GM23338 (cell line): Measurements from ENCODE around the gene RHOH. TPM values are rescaled to one million over a fixed set of nuclear protein-coding genes. Genes with fewer than 3 reads are reported as not detected.

Experiments used
- ATAC-seq: fragments of 200-7000 bp; cut with Tn5 transposase; 3 replicates; pipeline ENCODE4 v1.9.1; 2020
- DNase-seq: peaks from one replicate; pipeline ENCODE4 v3.0.0-alpha.2; 2015; ENCODE audit warnings: low spot score
- H2AFZ ChIP-seq: fragments of 200-600 bp; sonication (generic); 2 replicates; pipeline ENCODE4 v1.8.0; 2016; ENCODE audit warnings: antibody characterized with exemption, mild to moderate bottlenecking, moderate library complexity
- H3F3A ChIP-seq: fragments of 200-600 bp; sonication (generic); replicated peaks from 2 replicates; pipeline ENCODE4 v1.8.0; 2017; ENCODE audit warnings: antibody characterized with exemption, mixed run types, low read depth
- H3K27ac ChIP-seq: fragments of 200-600 bp; sonication (generic); 2 replicates; pipeline ENCODE4 v1.6.1; 2016; ENCODE audit warnings: low read depth
- H3K27me3 ChIP-seq: fragments of 200-600 bp; sonication (generic); 2 replicates; pipeline ENCODE4 v1.8.0; 2016; ENCODE audit warnings: mild to moderate bottlenecking, mixed run types, moderate library complexity; ENCODE audit not compliant: insufficient read depth
- H3K36me3 ChIP-seq: fragments of 200-600 bp; sonication (generic); 2 replicates; pipeline ENCODE4 v1.8.0; 2016; ENCODE audit warnings: mild to moderate bottlenecking; ENCODE audit not compliant: insufficient read depth
- H3K4me1 ChIP-seq: fragments of 200-600 bp; sonication (generic); 2 replicates; pipeline ENCODE4 v1.8.0; 2016; ENCODE audit warnings: mild to moderate bottlenecking, moderate library complexity; ENCODE audit not compliant: insufficient read depth
- H3K4me2 ChIP-seq: fragments of 200-600 bp; sonication (generic); 2 replicates; pipeline ENCODE4 v1.7.1; 2017; ENCODE audit warnings: mixed run types
- H3K4me3 ChIP-seq: fragments of 200-600 bp; sonication (generic); 2 replicates; pipeline ENCODE4 v1.6.1; 2016; ENCODE audit warnings: mixed run types
- H3K79me2 ChIP-seq: fragments of 200-600 bp; sonication (generic); replicated peaks from 2 replicates; pipeline ENCODE4 v1.8.0; 2017; ENCODE audit warnings: mild to moderate bottlenecking; ENCODE audit not compliant: insufficient read depth
- H3K9me2 ChIP-seq: fragments of 200-600 bp; sonication (generic); 2 replicates; pipeline ENCODE4 v1.8.0; 2017; ENCODE audit not compliant: insufficient read depth
- H4K20me1 ChIP-seq: fragments of 200-600 bp; sonication (generic); replicated peaks from 2 replicates; pipeline ENCODE4 v1.8.0; 2017; ENCODE audit warnings: mild to moderate bottlenecking; ENCODE audit not compliant: insufficient read depth
- H3K27ac Mint-ChIP-seq: 2 replicates; pipeline ENCODE4 v1.8.0; 2020; ENCODE audit warnings: inconsistent platforms, mild to moderate bottlenecking, moderate library complexity, mixed read lengths
- H3K27me3 Mint-ChIP-seq: 3 replicates; pipeline ENCODE4 v1.8.0; 2022; ENCODE audit warnings: low read depth, mild to moderate bottlenecking, moderate library complexity, mixed read lengths, inconsistent platforms; ENCODE audit not compliant: insufficient read depth, poor library complexity
- H3K36me3 Mint-ChIP-seq: 3 replicates; pipeline ENCODE4 v1.8.0; 2021; ENCODE audit warnings: low read depth, mild to moderate bottlenecking, inconsistent platforms, moderate library complexity, mixed read lengths
- H3K4me1 Mint-ChIP-seq: 3 replicates; pipeline ENCODE4 v1.8.0; 2020; ENCODE audit warnings: mild to moderate bottlenecking, inconsistent platforms, mixed read lengths
- H3K4me3 Mint-ChIP-seq: 3 replicates; pipeline ENCODE4 v1.8.0; 2021; ENCODE audit warnings: moderate library complexity, mild to moderate bottlenecking, inconsistent platforms, mixed read lengths
- H3K9me3 Mint-ChIP-seq: 3 replicates; pipeline ENCODE4 v1.8.0; 2020; ENCODE audit warnings: moderate library complexity, mild to moderate bottlenecking, inconsistent platforms, mixed read lengths
- CREB1 ChIP-seq: fragments of 250-450 bp; sonication (Bioruptor Pico); IDR thresholded peaks from 2 replicates; pipeline ENCODE4 v1.5.0; 2020; ENCODE audit warnings: low read depth, mild to moderate bottlenecking, moderate library complexity
- EZH2phosphoT487 ChIP-seq: fragments of 200-600 bp; sonication (generic); IDR thresholded peaks from one replicate; pipeline ENCODE4 v1.8.1; 2018; ENCODE audit warnings: antibody characterized with exemption; ENCODE audit not compliant: unreplicated experiment
- JUNB ChIP-seq: IDR thresholded peaks from one replicate; pipeline ENCODE4 v1.6.1; 2016; ENCODE audit warnings: antibody characterized with exemption; ENCODE audit not compliant: unreplicated experiment
- NANOG ChIP-seq: IDR thresholded peaks from 2 replicates; pipeline ENCODE4 v1.6.1; 2016; ENCODE audit warnings: antibody characterized with exemption, borderline replicate concordance
- POLR2AphosphoS5 ChIP-seq: IDR thresholded peaks from 2 replicates; pipeline ENCODE4 v1.6.1; 2016; ENCODE audit warnings: antibody characterized with exemption, low read depth
- STAT1 ChIP-seq: IDR thresholded peaks from one replicate; pipeline ENCODE4 v1.6.1; 2016; ENCODE audit warnings: antibody characterized with exemption; ENCODE audit not compliant: unreplicated experiment
- ZNF114 ChIP-seq: fragments of 250-450 bp; sonication (Bioruptor Pico); IDR thresholded peaks from 2 replicates; pipeline ENCODE4 v1.5.0; 2020; ENCODE audit warnings: mild to moderate bottlenecking, moderate library complexity
- ZNF331 ChIP-seq: fragments of 250-450 bp; sonication (Bioruptor Pico); IDR thresholded peaks from 2 replicates; pipeline ENCODE4 v1.5.0; 2020; ENCODE audit warnings: low read depth, mild to moderate bottlenecking, moderate library complexity
- polyA plus RNA-seq: library from polyadenylated mRNA; unstranded; fragments of >200 nt; fragmentation: Nextera tagmentation; extraction: Ambion mirVana; gene quantifications from 2 replicates; pipeline ENCODE4 v1.2.1, GENCODE V29; 2016
- total RNA-seq: library from RNA; depleted of rRNA; stranded (reverse); fragments of >200 nt; shearing (Covaris generic); gene quantifications from 2 replicates; pipeline ENCODE4 v1.2.3, GENCODE V29; 2014
- TF ChIP-seq, protein P1 (sequence below): IDR thresholded peaks from 2 replicates; pipeline ENCODE4 v1.6.1; 2016; ENCODE audit warnings: antibody characterized with exemption
- TF ChIP-seq, protein P2 (sequence below): fragments of 250-450 bp; sonication (Bioruptor Pico); IDR thresholded peaks from 2 replicates; pipeline ENCODE4 v1.5.0; 2020; ENCODE audit warnings: mild to moderate bottlenecking, moderate library complexity
- TF ChIP-seq, protein P3 (sequence below), 2 experiments: fragments of 200-600 bp in 1 of 2; sonication (generic) in 1 of 2; conservative IDR thresholded peaks; 2 replicates each; pipeline versions ENCODE4 v1.5.1 to v1.6.1; 2016 to 2017; ENCODE audit warnings: antibody characterized with exemption in 2 of 2, low read depth in 2 of 2, mild to moderate bottlenecking in 2 of 2, moderate library complexity in 1 of 2

The RHOH gene
- total and polyA plus RNA-seq, 2 experiments from 2014 or later = 2.2 to 3.7 TPM

DNA sequence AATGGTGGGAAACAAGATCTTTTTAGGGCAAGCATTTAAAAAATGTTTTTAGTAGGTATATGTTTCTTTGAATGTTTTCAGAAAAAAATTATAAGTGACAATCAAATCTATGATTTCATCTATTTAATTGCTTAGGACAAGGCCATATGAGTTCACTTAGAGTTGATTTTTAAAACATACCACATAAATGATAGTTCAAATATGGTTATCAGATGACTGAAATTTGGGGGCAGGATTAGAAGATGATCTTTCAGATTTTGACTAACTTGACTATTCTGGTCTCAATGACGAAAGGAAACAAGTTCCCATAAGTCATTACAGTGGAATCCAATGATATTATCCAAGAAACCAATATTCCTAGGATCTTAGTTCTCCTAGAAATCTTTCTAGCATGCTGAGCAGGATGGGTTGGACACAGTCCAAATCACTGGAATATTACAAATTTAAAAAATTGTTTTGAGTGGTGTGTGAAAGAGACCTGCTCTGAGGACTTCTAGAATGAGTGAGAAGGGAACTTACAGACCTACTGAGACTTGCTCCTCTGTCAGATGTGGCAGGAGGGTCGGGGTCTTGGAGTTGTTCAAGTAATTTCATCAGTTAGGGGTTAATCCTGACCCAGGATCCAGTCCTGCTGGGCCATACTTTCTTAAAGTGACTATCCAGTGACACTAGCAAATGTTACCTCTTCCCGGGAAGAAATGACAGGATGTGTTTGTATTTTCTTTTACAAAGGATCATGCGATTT lies 20.0 kb downstream of the RHOH start:
- peaks cover 3% of the 10 kb centered on the region; the same call in 2 of the 3 replicates for H3K36me3 Mint-ChIP-seq
- Histone ChIP-seq H3K4me2 (no peak overlapping the region), H3K79me2 (no peaks in the 10 kb centered on the region), H2AFZ (no peak overlapping the region), H3K4me3 (no peak overlapping the region), H3K27ac (no peak overlapping the region), H3K36me3 (no peaks in the 10 kb centered on the region), H3K27me3 (no peaks in the 10 kb centered on the region), H3K9me2 (no peaks in the 10 kb centered on the region), H4K20me1 (no peaks in the 10 kb centered on the region), H3F3A (no peaks in the 10 kb centered on the region), H3K4me1 (peaks cover 8% of the 10 kb centered on the region; the same call in 1 of the 2 replicates)
- peaks cover 3% of the 10 kb centered on the region for H3K27me3 Mint-ChIP-seq
- TF ChIP-seq STAT1 (no peak), ZNF331 (CRISPR knock-in tag) (no peak), ZNF114 (no peak)
- TF ChIP-seq, protein P1, sequence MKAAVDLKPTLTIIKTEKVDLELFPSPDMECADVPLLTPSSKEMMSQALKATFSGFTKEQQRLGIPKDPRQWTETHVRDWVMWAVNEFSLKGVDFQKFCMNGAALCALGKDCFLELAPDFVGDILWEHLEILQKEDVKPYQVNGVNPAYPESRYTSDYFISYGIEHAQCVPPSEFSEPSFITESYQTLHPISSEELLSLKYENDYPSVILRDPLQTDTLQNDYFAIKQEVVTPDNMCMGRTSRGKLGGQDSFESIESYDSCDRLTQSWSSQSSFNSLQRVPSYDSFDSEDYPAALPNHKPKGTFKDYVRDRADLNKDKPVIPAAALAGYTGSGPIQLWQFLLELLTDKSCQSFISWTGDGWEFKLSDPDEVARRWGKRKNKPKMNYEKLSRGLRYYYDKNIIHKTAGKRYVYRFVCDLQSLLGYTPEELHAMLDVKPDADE = no peak
- no peaks in the 10 kb centered on the region; the same call in 2 of the 3 replicates for H3K9me3 Mint-ChIP-seq
- peaks cover 21% of the 10 kb centered on the region for H3K4me1 Mint-ChIP-seq
- DNase-seq = no peak
- no peak overlapping the region for H3K27ac Mint-ChIP-seq
- no peak overlapping the region for H3K4me3 Mint-ChIP-seq
- no peak for ATAC-seq

DNA sequence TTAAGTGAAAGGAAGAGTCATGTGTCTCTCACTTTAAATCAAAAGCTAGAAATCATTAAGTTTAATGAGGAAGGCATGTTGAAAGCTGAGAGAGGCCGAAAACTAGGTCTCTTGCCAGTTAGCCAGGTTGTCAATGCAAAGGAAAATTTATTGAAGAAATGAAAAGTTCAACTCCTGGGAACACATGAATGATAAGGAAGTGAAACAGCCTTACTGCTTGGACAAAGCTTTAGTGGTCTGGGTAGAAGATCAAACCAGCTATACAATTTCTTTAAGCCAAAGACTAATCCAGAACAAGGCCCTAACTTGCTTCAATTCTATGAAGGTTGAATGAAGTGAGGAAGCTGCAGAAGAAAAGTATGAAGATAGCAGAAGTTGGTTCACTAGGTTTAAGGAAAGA lies 24.9 kb downstream of the RHOH start:
- H3K27ac Mint-ChIP-seq = no peak overlapping the region
- Histone ChIP-seq H3K36me3 (no peaks in the 10 kb centered on the region), H3K79me2 (no peaks in the 10 kb centered on the region), H2AFZ (no peak overlapping the region), H3K4me3 (no peak overlapping the region), H3K4me1 (no peaks in the 10 kb centered on the region), H3F3A (no peaks in the 10 kb centered on the region), H3K9me2 (no peaks in the 10 kb centered on the region; the same call in 1 of the 2 replicates), H3K27me3 (no peaks in the 10 kb centered on the region), H3K27ac (no peak overlapping the region), H4K20me1 (no peaks in the 10 kb centered on the region), H3K4me2 (no peak overlapping the region)
- H3K36me3 Mint-ChIP-seq = peaks cover 12% of the 10 kb centered on the region
- no peak for DNase-seq
- H3K4me3 Mint-ChIP-seq = no peak overlapping the region
- ATAC-seq = no peak
- no peaks in the 10 kb centered on the region; the same call in 1 of the 3 replicates for H3K9me3 Mint-ChIP-seq
- TF ChIP-seq, protein P1 = no peak
- TF ChIP-seq JUNB (no peak), CREB1 (CRISPR knock-in tag) (no peak), EZH2phosphoT487 (no peak), ZNF331 (CRISPR knock-in tag) (no peak), ZNF114 (no peak), NANOG (no peak), POLR2AphosphoS5 (no peak), STAT1 (no peak)
- TF ChIP-seq, protein P2, sequence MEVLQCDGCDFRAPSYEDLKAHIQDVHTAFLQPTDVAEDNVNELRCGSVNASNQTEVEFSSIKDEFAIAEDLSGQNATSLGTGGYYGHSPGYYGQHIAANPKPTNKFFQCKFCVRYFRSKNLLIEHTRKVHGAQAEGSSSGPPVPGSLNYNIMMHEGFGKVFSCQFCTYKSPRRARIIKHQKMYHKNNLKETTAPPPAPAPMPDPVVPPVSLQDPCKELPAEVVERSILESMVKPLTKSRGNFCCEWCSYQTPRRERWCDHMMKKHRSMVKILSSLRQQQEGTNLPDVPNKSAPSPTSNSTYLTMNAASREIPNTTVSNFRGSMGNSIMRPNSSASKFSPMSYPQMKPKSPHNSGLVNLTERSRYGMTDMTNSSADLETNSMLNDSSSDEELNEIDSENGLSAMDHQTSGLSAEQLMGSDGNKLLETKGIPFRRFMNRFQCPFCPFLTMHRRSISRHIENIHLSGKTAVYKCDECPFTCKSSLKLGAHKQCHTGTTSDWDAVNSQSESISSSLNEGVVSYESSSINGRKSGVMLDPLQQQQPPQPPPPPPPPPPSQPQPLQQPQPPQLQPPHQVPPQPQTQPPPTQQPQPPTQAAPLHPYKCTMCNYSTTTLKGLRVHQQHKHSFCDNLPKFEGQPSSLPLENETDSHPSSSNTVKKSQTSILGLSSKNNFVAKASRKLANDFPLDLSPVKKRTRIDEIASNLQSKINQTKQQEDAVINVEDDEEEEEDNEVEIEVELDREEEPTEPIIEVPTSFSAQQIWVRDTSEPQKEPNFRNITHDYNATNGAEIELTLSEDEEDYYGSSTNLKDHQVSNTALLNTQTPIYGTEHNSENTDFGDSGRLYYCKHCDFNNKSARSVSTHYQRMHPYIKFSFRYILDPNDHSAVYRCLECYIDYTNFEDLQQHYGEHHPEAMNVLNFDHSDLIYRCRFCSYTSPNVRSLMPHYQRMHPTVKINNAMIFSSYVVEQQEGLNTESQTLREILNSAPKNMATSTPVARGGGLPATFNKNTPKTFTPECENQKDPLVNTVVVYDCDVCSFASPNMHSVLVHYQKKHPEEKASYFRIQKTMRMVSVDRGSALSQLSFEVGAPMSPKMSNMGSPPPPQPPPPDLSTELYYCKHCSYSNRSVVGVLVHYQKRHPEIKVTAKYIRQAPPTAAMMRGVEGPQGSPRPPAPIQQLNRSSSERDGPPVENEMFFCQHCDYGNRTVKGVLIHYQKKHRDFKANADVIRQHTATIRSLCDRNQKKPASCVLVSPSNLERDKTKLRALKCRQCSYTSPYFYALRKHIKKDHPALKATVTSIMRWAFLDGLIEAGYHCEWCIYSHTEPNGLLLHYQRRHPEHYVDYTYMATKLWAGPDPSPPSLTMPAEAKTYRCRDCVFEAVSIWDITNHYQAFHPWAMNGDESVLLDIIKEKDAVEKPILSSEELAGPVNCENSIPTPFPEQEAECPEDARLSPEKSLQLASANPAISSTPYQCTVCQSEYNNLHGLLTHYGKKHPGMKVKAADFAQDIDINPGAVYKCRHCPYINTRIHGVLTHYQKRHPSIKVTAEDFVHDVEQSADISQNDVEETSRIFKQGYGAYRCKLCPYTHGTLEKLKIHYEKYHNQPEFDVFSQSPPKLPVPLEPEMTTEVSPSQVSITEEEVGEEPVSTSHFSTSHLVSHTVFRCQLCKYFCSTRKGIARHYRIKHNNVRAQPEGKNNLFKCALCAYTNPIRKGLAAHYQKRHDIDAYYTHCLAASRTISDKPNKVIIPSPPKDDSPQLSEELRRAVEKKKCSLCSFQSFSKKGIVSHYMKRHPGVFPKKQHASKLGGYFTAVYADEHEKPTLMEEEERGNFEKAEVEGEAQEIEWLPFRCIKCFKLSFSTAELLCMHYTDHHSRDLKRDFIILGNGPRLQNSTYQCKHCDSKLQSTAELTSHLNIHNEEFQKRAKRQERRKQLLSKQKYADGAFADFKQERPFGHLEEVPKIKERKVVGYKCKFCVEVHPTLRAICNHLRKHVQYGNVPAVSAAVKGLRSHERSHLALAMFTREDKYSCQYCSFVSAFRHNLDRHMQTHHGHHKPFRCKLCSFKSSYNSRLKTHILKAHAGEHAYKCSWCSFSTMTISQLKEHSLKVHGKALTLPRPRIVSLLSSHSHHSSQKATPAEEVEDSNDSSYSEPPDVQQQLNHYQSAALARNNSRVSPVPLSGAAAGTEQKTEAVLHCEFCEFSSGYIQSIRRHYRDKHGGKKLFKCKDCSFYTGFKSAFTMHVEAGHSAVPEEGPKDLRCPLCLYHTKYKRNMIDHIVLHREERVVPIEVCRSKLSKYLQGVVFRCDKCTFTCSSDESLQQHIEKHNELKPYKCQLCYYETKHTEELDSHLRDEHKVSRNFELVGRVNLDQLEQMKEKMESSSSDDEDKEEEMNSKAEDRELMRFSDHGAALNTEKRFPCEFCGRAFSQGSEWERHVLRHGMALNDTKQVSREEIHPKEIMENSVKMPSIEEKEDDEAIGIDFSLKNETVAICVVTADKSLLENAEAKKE = no peak
- TF ChIP-seq, protein P3, sequence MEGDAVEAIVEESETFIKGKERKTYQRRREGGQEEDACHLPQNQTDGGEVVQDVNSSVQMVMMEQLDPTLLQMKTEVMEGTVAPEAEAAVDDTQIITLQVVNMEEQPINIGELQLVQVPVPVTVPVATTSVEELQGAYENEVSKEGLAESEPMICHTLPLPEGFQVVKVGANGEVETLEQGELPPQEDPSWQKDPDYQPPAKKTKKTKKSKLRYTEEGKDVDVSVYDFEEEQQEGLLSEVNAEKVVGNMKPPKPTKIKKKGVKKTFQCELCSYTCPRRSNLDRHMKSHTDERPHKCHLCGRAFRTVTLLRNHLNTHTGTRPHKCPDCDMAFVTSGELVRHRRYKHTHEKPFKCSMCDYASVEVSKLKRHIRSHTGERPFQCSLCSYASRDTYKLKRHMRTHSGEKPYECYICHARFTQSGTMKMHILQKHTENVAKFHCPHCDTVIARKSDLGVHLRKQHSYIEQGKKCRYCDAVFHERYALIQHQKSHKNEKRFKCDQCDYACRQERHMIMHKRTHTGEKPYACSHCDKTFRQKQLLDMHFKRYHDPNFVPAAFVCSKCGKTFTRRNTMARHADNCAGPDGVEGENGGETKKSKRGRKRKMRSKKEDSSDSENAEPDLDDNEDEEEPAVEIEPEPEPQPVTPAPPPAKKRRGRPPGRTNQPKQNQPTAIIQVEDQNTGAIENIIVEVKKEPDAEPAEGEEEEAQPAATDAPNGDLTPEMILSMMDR (conservative IDR thresholded peaks at IDR 0.05; ENCODE audit: low read depth in 2 of 2) = no peak
- peaks cover 2% of the 10 kb centered on the region for H3K27me3 Mint-ChIP-seq
- peaks cover 10% of the 10 kb centered on the region for H3K4me1 Mint-ChIP-seq
